Suppressor macrophage (primary cell): ENCODE data around the gene LSM4.
"Not testable (repeated sequence)": the region's sequence is repeated elsewhere in the genome, so short reads cannot be mapped to it uniquely, and the experiment has no call there.

Experiments
- DNase-seq, 4 experiments: peaks; one replicate each; pipeline ENCODE4 v3.0.0-alpha.2; 2020 to 2022
- total RNA-seq, 17 experiments: gene quantifications; one replicate each; lab custom pipeline; 2026; ENCODE audit warnings: mixed read lengths in 6 of 17, inconsistent platforms in 3 of 17; lab: John Stamatoyannopoulos, UW

Gene LSM4
- total RNA-seq: 37.8 to 142 (median 68.1) reads per million in 17 experiments

GRCh38 chr19:18322759-18323460, at the start of gene LSM4:
Gene LSM4, minus strand, starts transcription at chr19:18323076. Its CDS starts 56 bp downstream, at chr19:18323020.
- DNase-seq: peak; percentile 98 to 99 (median 99)

DNA sequence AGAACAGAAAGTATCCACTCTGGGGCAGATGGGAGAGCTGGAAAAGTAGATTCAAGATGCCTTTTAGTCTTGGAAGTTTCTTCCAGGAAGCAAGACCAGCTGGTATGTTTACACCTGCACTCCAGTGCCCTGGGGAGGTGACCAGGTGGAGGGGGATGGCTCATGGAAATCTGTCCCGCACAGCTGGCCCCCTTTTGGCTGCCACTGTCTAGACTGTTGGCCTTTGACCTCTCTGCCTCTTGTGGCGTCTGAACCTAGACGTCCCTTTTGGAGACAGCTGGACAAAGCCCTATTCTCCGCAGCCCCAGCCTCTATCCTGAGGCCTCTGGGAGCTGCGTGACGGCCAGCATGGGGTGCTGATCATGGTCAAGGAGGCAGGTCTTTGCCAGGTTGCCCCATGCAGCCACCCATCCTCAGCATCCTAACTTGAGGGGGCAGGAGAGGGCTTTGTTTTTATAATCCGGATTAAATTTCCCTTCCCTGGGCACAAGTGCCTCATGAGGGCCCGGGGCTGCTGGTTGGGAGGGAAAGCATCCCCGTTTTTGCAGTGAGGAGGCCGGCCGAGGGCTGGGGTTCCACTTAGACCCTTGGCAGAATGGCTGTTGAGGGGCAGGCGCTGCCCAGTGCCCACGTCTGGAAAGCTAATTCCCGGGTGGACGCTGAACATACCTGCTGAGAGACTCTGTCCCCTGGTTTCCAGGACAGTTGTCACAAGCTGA, 45.8 kb upstream of the LSM4 start:
- no peak for DNase-seq

- DNase-seq: peak; percentile 55 to 85 (median 76)
Observed at GRCh38 chr19:18366021-18366435, 43.2 kb upstream of the LSM4 start.

- DNase-seq: peak; percentile 86 to 94 (median 90)
Observed at GRCh38 chr19:18364826-18365528, 42.1 kb upstream of the LSM4 start.

- DNase-seq: not testable (repeated sequence)
Observed at GRCh38 chr19:18364277-18364825, 41.5 kb upstream of the LSM4 start.

DNA sequence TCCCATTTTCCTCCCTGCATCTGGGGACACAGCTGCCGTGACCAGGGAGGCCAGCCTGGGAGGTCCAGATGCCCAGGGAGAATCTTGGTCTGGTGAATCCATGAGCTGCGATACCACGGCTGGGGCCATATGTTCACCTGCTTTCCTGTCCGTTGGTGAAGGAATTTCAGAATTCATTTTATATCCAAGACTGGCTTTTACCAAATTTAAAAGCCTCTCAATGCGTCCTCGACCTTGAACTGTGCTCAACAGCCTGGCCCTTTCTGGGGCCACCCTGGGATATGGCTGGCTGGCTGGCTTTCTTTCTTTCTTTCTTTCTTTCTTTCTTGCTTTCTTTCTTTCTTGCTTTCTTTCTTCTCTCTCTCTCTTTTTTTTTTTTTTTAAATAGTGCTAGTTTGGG, 40.9 kb upstream of the LSM4 start:
- DNase-seq: no peak

GRCh38 chr19:18362934-18363542, 40.2 kb upstream of the LSM4 start:
- no peak for DNase-seq

GRCh38 chr19:18361646-18362045, 38.8 kb upstream of the LSM4 start:
- DNase-seq: no peak

DNA sequence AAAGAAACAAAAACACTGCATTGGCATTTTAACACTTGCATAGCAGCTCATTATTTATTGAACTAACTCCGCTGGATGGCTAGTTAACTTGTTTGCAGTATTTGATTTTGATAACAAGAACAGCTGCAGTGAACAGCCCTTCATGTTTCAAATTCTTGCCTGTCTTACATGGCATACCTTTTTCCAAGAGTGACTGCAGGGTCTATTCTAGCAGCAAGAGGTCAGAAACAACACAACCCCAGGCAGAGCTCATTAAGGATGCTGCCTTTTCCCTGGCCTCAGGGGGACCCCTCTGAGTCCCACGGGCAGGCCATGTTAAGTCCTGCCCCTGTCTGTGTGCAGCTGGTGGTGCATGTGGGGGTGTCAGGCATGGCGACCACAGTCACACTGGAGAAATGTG, 34.2 kb upstream of the LSM4 start:
- DNase-seq: no peak

GRCh38 chr19:18354743-18355142, 31.9 kb upstream of the LSM4 start:
- not testable (repeated sequence) for DNase-seq

DNA sequence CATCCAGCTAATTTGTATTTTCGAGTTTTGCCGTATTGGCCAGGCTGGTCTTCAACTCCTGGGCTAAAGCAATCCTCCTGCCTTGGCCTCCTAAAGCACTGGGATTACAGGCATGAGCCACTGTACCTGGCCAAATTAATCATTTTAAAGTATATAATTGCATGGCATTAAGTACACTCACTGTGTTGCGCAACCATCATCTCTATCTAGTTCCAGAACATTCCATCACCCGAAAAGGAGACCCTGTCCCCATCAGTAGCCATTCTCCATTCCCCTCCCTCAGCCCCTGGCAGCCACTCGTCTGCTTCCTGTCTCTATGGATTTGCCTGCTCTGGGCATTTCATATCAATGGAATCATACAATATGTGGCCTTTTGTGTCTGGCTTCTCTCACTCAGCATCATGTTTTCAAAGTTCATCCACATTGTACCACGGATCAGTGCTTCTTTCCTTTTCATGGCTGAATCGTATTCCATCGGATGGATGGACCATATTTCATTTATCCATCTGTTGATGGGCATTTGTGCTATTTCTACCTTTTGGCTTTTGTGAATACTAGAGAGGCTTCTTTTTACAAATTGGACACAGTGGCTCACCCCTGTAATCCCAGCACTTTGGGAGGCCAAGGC, 30.6 kb upstream of the LSM4 start:
- DNase-seq: no peak

GRCh38 chr19:18351544-18351943, 28.7 kb upstream of the LSM4 start:
- DNase-seq: no peak

GRCh38 chr19:18350490-18350889, 27.6 kb upstream of the LSM4 start:
- DNase-seq: no peak

GRCh38 chr19:18349524-18350128, 26.8 kb upstream of the LSM4 start:
- DNase-seq: peak; percentile 71 to 83 (median 78)

DNA sequence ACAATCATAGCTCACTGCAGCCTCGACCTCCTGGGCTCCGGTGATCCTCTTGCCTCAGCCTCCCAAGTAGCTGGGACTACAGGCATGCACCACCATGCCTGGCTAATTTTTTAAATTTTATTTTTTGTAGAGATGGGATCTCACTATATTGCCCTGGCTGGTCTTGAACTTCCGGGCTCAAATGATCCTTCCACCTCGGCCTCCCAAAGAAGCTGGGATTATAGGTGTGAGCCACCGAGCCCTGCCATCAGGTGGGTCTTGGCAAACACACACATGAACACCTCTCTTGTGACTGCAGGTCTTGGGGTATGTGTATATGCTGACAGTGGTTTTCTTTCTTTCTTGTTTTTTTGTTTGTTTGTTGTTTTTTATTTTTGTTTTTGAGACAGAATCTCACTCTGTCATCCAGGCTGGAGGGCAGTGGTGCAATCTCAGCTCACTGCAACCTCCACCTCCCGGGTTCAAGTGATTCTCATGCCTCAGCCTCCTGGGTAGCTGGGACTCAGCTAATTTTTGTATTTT, 26.0 kb upstream of the LSM4 start:
- not testable (repeated sequence) for DNase-seq

GRCh38 chr19:18348171-18348570, 25.3 kb upstream of the LSM4 start:
- no peak for DNase-seq

GRCh38 chr19:18346091-18346490, 23.2 kb upstream of the LSM4 start:
- no peak for DNase-seq

GRCh38 chr19:18345296-18345695, 22.4 kb upstream of the LSM4 start:
- DNase-seq: no peak

DNA sequence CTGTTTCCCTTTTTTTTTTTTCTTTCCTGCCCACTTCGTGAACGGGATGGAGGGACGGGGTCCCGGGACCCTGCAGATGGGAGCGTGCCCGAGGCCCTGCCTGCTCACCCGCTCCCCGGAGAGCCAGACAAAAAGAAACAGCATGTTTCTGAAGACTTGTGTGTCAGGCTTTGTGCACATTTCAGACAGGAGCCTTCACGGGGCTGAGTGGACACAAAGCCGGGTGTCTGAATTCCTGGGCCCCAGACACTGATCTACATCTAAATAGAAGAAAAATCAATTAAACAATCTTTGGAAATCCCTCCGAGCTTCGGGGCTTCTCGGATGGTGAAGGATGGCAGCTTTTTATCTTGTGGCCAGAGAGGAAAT, 21.7 kb upstream of the LSM4 start:
- DNase-seq: no peak

DNA sequence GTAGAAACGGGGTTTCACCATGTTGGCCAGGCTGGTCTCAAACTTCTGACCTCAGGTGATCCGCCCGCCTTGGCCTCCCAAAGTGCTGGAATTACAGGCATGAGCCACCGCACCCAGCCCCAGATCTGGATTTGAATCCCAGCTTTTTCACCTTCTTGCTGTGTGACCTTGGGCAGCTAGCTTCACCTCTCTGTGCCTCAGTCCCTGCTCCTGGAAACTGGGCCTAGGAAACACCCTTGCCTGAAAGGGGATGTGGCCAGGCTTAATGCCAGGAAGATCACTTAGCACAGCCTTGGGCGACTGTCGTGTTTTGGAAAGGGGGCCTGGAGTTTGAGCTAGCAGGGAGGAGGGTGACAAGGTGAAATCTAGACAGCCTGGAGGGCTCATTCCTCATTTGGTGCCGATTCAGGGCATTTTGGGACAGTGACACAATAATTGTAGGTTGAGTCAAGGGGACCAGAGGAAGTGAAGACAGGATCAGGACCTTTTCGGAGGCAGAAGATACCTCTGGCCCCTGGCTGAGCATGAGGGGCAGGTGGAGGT, 19.3 kb upstream of the LSM4 start:
- no peak for DNase-seq
